ENCODE measurements around the gene NR1D1.

The NR1D1 gene

DNA sequence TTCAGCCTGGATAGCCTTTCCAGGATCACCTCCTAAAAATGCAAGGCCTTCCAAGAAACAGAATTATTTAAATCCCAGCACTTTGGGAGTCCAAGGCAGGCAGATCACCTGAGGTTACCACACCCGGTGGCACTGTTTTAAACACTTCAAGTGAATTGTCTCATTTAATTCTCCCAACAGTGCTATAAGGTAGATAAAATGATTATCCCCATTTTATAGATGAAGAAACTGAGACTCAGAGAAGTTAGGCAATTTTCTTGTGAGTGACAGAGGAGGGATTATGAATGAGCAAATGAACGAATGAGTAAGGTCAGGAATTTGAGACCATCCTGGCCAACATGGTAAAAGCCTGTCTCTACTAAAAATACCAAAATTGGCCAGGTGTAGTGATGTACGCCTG lies 20.8 kb downstream of the NR1D1 start:
- ChIA-PET POLR2A (ENCODE audit: low non-redundant PET) (no interaction called here), CTCF (no interaction called here)
- no peak for DNase-seq (ENCODE audit: low spot score)
- H3K27ac ChIP-seq: no peak overlapping the region
- TF ChIP-seq, protein P1, sequence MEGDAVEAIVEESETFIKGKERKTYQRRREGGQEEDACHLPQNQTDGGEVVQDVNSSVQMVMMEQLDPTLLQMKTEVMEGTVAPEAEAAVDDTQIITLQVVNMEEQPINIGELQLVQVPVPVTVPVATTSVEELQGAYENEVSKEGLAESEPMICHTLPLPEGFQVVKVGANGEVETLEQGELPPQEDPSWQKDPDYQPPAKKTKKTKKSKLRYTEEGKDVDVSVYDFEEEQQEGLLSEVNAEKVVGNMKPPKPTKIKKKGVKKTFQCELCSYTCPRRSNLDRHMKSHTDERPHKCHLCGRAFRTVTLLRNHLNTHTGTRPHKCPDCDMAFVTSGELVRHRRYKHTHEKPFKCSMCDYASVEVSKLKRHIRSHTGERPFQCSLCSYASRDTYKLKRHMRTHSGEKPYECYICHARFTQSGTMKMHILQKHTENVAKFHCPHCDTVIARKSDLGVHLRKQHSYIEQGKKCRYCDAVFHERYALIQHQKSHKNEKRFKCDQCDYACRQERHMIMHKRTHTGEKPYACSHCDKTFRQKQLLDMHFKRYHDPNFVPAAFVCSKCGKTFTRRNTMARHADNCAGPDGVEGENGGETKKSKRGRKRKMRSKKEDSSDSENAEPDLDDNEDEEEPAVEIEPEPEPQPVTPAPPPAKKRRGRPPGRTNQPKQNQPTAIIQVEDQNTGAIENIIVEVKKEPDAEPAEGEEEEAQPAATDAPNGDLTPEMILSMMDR (conservative IDR thresholded peaks at IDR 0.05; ENCODE audit: low read depth): no peak

DNA sequence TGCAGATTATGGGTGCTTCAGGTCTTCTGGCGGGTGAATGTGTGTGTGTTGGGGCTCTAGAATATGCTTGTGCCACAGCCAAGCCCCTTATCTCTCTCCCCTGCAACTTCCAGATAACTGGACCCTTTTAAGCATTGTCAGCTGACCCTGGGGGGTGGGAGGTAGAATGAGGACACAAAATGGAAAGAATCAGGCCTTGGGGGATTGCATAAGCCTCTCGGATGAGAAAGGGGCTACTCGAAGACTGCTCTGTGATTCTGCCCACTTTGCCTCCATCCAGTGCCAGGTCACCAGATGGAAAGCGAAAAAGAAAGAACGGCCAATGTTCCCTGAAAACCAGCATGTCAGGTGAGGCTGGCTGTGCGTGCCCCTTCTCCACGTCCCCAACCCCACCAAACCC lies 23.8 kb downstream of the NR1D1 start:
- POLR2A ChIA-PET (ENCODE audit: low non-redundant PET): no interaction called here
- no peak for DNase-seq (ENCODE audit: low spot score)
- H3K27ac ChIP-seq: peak overlapping the region; percentile 53
- TF ChIP-seq, protein P1 (conservative IDR thresholded peaks at IDR 0.05; ENCODE audit: low read depth): no peak
- CTCF ChIA-PET: interaction anchor here (2.7 to 5.9 kb wide), 2 partner anchors 9 to 14 kb away, joined by 19 to 38 read pairs; partner anchors contain the start of gene THRA

DNA sequence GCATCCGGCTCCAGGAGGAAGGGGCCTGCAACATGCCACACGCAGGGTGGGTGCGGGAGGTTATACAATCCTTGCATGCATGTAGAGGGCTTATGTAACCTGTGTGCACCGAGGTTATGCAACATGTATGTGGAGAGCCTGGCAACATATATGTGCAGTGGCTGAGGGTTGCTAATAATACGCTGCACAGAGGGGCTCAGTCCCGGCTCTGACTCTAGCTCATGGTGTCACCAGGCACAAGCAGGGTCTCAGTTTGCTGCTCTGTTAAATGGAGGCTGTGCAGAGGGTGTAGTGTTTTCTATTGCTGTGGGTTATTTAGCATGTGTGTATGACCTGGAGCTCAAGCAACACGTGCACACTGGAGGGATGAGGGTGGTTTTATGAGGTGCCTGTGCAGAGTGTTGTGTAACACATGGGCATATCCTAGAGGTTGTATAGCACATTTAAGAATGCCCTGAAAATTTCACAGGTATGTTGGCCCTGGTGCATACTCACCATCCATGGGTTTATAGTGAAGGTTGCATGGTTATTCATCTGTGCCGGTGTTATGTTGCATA lies 24.4 kb downstream of the NR1D1 start:
- no peak for DNase-seq (ENCODE audit: low spot score)
- H3K27ac ChIP-seq: peak overlapping the region; percentile 95
- ChIA-PET CTCF (interaction anchor here (0.6 to 5.9 kb wide), 16 partner anchors 9 to 79 kb away, joined by 3 to 38 read pairs (median 6); partner anchors contain the start of gene THRA), POLR2A (ENCODE audit: low non-redundant PET) (interaction anchor here (0.6 kb wide), 1 partner anchor 54 kb away, joined by 4 read pairs; no protein-coding TSS in a partner anchor)
- TF ChIP-seq, protein P1 (conservative IDR thresholded peaks at IDR 0.05; ENCODE audit: low read depth): no peak

DNA sequence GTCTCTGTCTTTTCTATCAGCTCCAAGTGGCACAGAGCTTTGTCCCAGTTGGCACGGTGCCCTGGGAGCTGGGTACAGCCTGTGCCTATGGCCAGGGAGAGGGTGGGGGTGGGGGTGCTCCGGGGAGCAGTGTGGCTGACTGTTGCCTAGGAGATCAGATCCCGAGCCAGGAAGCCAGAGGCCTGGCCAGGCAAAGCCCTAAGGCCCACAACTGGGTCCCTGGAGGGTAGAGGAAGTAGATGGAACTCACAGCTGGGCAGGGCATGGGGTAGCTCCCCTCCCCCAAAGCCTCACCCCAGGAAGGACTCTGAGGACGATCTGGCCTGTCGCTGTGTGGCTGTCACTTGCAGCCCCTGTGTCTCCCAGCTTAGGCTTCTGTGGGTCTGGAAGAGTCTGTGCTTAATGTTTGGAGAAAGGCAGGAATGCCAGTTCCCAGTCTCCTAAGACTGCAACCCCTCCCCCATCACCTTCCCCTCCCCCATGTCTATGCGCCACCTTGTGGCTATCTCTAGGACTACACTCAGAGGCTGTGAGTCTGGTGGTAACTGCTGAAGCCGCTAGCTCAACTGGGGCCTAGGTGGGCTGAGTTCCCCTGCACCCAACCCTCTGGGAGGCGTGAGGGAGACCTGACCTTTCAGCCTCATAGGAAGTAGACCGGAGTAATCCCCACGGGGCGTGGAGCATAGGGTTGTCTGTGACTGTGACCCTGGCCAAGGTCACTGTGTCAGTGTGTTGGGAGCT lies 25.0 kb downstream of the NR1D1 start:
- POLR2A ChIA-PET (ENCODE audit: low non-redundant PET): interaction anchor here (0.6 kb wide), 2 partner anchors 53 to 68 kb away, joined by 3 to 4 read pairs; no protein-coding TSS in a partner anchor
- TF ChIP-seq, protein P1 (conservative IDR thresholded peaks at IDR 0.05; ENCODE audit: low read depth): peak; percentile 84
- CTCF ChIA-PET: interaction anchor here (0.6 to 5.9 kb wide), 19 partner anchors 9 to 159 kb away, joined by 3 to 38 read pairs (median 5); partner anchors contain the start of gene THRA
- peak overlapping the region; percentile 95 for H3K27ac ChIP-seq
- DNase-seq (ENCODE audit: low spot score): no peak

DNA sequence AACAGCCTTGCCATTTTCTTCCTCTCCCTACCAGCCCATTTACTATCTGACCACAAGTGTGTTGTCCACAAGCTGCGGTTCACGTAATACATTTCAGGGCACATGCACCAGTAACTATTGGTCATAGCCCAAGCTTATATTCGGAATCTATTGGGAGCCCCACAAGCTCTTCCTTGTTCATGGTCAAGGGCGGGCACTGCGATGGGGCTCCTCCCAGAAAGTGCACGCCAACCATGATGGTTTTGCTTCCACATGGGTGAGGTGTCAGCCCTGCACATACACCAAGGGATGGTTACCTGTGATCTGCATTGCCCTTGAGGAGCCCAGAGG lies 25.6 kb downstream of the NR1D1 start:
- no peak for DNase-seq (ENCODE audit: low spot score)
- ChIA-PET CTCF (interaction anchor here (0.6 to 5.9 kb wide), 14 partner anchors 8 to 159 kb away, joined by 3 to 38 read pairs (median 6); partner anchors contain the start of gene THRA), POLR2A (ENCODE audit: low non-redundant PET) (interaction anchor here (0.6 kb wide), 1 partner anchor 68 kb away, joined by 3 read pairs; no protein-coding TSS in a partner anchor)
- H3K27ac ChIP-seq: peak overlapping the region; percentile 95
- TF ChIP-seq, protein P1 (conservative IDR thresholded peaks at IDR 0.05; ENCODE audit: low read depth): no peak

DNA sequence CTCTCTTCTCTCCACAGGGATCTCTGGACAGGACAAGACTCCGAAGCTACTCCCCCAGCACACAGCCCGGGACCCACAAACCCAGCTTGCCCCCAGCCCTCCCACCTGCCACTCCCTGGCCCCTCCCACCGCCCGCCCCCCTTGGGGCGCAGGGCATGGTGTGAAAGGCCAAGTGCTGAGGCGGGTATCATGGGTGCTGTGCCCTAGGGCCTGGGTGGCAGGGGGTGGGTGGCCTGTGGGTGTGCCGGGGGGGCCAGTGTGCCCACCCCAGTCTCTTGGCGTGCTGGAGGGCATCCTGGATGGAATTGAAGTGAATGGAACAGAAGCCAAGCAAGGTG lies 26.2 kb downstream of the NR1D1 start:
- TF ChIP-seq, protein P1 (conservative IDR thresholded peaks at IDR 0.05; ENCODE audit: low read depth): no peak
- DNase-seq (ENCODE audit: low spot score): no peak
- ChIA-PET POLR2A (ENCODE audit: low non-redundant PET) (no interaction called here), CTCF (interaction anchor here (2.7 to 5.9 kb wide), 3 partner anchors 11 to 47 kb away, joined by 18 to 38 read pairs (median 19); partner anchors contain the start of gene THRA)
- H3K27ac ChIP-seq: peak overlapping the region; percentile 95

Data from RWPE1 (cell line).